Jurkat, Clone E6-1 (cell line): ENCODE results near the gene RASSF3.
A peak's percentile ranks its signal among the peaks of the same experiment; 100 is the strongest.
"Not testable (repeated sequence)": the region's sequence is repeated elsewhere in the genome, so short reads cannot be mapped to it uniquely, and the experiment has no call there.

Experiments used
- DNase-seq: peaks from one replicate; pipeline ENCODE4 v3.0.0-alpha.2; 2011; ENCODE audit warnings: low read depth, low spot score
- H3K4me3 ChIP-seq: 2 replicates; pipeline ENCODE4 v1.5.1; 2011; ENCODE audit warnings: mild to moderate bottlenecking, low read length, control low read depth, moderate library complexity

The RASSF3 gene

DNA sequence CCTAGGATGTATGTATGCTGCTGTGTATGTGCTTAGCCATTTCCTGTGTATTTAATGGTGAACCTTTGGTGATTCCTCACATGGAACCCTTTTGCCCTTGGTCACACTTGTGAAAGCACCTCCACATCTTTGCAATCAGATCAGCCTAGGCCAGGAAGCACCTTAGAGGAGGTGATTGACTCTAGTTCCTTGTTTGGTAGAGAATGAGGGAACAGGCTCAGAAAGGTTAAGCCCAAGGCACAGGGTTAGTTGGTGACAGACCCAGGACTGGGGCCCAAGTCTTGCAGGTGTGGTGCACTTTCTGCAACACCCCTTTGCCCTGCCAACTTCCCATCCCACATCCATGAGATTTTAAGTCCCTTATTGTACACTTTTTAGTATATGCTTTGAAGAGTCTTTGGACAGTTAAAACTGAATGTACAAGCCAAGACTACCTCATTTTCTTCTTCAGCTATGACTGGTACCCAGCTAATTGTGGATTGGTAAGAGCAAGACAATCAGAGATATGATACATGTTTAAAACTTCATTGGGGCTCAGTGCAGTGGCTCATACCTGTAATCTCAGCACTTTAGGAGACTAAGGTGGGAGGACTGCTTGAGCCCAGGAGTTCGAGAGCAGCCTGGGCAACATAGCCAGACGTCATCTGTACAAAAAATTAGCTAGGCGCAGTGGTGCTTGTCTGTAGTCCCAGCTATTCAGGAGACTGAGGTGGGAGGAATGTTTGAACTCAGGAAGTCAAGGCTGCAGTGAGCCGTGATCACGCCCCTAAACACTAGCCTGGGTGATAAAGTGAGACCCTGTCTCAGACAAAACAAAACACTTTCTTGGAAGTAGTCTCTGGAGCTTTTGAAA, 71.1 kb downstream of the RASSF3 start:
- no peak for DNase-seq
- H3K4me3 ChIP-seq, result no peak overlapping the region

DNA sequence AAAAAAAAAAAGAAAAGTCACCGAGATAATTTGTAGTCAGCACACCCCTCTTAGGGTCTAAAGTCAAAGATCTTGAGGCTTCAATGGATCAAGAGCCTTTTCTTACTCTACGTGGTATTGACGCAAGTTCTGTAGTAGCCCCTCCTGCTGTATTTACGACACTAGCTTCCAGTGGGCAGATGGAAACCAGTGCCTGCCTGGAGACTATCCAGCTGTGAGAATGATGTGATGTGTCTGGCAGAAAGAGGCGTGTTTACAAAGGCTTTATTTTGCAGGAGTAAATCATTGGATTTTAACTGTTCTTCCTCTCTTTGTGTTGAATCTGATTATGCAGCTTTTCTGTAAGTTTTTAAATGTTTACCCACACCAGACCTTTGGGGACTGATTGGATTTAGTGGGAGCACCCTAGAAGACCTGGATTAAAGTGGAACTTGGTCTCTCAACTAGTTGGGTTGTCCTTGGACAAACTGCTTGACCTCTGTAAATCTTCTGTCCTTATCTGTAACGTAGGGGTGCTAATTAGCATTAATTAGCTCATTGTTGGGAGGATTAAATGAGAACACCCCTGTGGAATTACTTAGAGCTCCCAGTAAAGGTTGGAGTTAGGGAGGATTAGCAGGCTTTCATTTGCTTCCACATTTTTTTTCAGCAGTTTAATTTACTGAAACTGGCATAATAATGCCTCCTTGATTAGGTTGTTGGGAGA, 72.4 kb downstream of the RASSF3 start:
- DNase-seq, result no peak
- H3K4me3 ChIP-seq, result no peak overlapping the region

DNA sequence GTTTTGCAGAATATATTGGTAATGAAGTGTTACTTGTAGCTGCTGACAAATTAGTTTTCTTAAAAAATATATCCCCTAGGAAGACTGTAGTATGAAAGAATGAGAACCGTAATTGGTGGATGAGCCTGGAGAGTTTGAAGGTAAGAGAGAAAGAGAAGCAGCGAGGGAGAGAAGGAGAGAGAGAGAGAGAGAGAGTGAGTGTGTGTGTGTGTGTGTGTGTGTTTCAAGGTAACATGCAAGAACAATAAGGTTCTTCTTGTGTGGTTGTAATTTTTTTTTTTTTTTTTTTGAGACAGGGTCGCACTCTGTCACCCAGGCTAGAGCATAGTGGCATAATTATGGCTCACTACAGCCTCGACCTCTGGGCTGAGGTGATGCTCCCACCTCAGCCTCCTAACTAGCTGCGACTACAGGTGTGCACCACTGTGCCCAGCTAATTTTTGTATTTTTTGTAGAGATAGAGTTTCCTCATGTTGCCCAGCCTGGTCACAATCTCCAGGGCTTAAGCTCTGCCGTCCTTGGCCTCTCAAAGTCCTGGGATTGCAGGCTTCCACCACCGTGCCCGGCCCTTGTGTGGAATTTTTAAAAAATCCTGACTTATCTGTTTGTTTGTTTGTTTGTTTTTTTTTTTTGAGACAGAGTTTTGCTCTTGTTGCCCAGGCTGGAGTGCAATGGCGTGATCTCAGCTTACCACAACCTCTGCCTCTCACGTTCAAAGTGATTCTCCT, 73.7 kb downstream of the RASSF3 start:
- DNase-seq, result no peak

DNA sequence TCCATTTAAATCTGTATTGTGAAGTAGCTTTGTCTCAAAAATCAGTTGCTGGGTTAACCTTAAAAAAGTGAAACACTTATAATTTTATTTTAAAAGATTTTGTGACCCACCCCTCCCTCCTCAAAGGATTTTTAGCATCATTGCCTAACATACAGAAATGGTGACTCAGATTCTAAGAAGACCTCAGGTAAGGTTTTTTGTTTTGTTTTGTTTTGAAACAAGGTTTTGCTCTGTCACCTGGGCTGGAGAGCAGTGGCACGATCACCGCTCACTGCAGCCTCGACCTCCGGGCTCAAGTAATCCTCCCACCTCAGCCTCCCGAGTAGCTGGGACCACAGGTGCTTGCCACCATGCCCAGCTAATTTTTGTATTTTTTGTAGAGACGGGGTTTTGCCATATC, 74.8 kb downstream of the RASSF3 start:
- no peak overlapping the region for H3K4me3 ChIP-seq
- no peak for DNase-seq

More for the DNA sequence above, 73.7 kb downstream of the RASSF3 start:
- H3K4me3 ChIP-seq, result no peak overlapping the region

DNA sequence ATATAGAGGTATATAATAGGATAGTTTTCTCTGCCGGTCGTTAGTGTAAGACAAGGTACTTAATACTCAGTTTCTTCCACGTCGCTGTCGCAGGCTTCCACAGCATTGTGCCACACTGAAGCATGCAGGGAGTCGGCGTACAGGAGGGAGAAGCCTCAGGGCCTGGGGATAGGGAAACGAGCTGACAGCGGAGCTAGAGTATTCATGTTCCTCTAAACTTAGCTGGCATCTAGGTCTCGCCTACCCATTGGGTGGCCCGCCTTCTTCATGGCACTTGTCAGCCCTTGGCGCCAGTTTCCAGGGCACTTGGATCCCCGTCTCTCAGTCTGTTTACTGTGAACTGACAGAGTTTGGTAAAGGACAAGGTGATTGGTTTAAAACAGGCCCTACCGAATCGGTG, 75.3 kb downstream of the RASSF3 start:
- H3K4me3 ChIP-seq, result no peak overlapping the region
- no peak for DNase-seq

DNA sequence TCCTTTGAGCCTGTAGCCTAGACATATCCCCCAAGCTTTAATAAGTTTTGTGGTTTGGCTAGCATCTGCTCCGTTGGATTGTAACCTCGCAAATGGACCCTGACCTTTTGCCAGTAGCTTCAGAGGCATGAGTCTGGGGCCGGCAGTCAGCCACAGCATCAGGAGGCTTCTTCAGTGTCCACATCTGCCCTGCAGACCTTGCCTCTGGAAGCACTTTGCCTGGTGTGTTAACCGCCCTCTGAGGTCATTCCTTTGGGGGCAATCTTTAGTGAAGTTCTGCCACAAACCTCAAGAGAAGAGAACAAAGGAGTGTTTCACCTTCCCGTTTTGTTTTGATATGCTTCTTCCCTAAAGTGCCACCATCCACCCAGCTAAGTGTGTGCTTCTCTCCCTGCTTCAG, 77.5 kb downstream of the RASSF3 start:
- no peak for DNase-seq
- H3K4me3 ChIP-seq, result no peak overlapping the region

DNA sequence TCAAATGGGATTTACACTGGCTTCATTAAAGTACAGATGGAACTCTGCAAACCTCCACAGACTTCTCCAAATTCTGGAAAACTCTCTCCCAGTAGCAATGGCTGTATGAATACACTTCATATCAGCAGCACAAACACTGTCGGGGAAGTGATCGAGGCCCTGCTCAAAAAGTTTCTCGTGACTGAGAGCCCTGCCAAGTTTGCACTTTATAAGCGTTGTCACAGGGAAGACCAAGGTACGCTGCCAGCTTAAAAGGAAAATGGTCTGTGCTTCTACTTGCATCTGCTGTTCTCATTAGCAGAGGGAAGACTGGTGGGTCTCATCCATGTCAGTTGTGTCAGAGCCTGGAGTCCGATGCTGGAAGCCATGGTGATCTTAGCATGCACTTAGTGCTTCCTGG, 77.9 kb downstream of the RASSF3 start:
- no peak for DNase-seq
- no peak overlapping the region for H3K4me3 ChIP-seq

DNA sequence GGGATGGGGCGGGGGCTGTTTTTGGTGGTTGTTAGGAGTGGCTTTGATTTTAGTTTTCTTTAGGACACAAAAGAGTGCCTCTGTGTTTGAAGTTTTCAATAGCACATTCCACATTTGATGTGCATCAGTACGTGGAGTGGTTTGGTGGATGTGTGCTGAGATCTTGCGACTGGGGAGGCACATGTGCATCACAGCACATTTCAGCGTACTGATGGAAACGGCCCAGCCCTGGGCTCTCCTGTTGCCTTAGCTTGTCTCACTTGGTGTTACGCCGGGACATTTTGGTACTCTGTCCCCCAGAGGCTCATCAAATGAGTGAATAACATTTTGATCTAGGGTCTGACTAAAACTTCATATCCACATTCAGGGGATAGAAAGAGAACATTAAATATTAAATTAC, 78.4 kb downstream of the RASSF3 start:
- no peak overlapping the region for H3K4me3 ChIP-seq

DNA sequence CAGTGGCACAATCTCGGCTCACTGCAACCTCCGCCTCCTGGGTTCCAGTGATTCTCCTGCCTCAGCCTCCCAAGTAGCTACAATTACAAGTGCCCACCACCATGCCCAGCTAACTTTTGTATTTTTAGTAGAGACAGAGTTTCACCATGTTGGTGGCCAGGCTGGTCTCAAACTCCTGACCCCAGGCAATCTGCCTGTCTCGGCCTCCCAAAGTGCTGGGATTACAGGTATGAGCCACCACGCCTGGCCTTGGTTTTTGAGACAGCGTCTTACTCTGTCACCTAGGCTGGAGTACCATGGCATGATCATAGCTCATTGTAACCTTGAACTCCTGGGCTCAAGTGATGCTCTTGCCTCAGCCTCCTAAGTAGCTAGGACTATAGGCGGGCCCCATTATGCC, 79.9 kb downstream of the RASSF3 start:
- DNase-seq, H3K4me3 ChIP-seq: not testable (repeated sequence)

More for the DNA sequence above, 78.4 kb downstream of the RASSF3 start:
- no peak for DNase-seq

DNA sequence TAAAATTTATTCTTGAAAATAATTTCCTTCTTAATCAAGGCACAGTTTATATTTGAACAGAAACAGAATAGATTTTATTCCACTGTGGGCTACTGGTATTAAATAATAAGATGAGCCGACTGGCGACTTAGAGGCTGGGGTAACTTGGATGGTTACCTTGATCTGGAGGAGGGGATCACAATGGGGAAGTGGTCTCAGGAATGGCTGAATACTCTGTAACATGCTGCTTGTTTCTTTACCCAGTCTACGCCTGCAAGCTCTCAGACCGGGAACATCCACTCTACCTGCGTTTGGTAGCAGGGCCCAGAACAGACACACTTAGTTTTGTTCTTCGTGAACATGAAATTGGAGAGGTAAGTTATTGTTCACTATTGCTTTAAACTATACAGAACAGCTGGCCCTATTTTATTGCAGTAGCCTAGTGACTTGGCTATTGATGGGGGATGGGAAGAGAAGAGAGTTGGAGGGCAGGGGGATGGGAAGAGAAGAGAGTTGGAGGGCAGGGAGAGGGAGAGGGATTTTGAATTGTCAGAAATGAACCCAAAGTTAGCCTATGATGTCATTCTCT, 81.0 kb downstream of the RASSF3 start:
- no peak for DNase-seq
- H3K4me3 ChIP-seq, result no peak overlapping the region

DNA sequence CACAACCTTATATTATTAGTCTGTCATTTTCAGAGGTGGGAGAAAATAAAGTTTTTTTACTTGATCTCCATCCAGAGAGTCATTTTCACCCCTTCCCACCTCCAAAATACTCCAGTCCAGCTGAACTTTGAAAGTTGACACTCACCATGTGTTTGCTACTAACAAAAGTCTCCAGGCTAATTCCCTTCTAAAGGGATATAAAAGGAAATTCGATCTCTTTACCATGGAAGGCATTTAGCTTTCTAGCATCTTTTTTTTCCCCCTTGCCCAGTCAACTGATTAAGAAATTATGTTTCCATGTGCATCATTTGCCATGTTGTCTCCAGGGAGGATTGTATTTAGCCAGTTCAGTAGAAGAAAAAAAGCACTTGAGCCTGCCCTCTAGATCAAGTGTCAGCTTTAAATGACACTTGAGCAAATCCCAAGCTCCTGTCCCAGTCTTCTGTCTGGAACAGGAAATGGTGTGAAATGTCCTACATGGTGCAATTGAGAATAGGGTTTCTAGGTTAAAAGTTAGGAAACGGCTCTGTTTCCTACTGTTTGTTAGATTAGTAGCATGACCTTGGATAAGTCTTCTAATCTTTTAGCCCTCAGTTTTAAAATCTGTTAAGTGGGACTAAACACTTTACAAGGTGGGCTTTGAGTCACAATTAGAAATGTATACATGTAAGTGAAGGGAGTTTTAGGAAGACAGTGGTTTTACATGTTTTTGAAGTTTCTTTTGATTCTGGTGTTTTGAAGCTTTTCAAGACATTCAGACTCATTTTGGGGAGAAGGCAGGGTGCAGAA, 81.7 kb downstream of the RASSF3 start:
- no peak for DNase-seq
- no peak overlapping the region for H3K4me3 ChIP-seq

DNA sequence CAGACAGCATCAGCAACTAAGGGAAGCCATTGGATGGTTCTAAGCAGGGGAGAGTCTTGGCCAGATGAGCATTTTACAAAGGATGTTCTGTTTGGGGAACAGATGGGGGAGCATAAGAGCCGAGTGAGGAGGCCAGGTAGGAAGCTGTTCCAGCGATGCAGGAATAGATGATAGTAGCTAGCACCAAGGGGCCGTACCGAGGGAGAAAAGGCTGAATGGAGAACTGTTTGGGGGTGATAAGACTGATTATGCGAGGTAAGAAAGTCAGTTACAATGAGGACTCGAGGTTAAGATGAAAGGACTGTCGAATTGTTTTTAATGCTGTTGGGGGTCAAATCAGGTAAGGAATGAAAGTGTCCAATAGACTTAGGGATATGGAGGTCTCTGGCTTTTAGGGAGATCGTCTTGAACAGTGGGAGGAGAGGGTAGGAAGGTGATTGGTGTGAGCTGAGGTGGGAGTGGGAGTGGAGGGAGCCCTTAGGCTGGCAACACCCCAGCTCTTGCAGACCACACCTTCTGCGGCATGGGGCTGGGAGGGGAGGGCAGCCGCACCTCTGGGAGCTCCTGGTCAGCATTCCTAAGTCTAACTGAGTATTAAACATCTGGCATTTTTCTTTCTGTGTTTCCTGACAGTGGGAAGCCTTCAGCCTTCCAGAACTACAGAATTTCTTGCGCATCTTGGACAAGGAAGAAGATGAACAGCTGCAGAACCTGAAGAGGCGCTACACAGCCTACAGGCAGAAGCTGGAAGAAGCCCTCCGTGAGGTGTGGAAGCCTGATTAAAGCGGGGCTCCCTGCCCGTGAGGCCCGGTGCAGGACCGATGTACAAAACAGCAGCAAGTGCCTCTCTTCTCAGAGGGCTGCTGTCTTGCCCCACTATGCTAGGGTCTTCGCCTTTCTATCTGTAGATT, 84.1 kb downstream of the RASSF3 start:
- no peak for DNase-seq
- H3K4me3 ChIP-seq, result no peak overlapping the region

DNA sequence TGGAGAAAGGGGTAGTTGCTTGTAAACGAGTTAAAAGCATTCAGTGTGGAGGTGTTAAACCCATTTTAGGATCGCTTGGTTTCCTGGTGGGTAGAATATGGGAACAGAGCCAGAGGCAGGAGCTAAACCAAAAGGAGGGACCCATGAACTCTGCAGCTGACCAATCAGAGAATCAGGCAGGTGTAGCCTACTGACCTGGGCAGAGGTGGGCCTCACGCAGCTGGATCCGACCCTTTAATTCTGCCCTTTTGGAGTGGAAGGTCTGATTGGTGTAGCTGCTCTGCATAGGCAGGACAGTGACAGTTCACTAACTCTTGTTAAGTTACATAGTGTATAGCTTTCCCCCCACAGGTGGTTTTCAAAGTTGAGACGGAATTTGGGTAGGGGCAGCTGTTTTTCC, 85.3 kb downstream of the RASSF3 start:
- DNase-seq, result no peak
- no peak overlapping the region for H3K4me3 ChIP-seq

DNA sequence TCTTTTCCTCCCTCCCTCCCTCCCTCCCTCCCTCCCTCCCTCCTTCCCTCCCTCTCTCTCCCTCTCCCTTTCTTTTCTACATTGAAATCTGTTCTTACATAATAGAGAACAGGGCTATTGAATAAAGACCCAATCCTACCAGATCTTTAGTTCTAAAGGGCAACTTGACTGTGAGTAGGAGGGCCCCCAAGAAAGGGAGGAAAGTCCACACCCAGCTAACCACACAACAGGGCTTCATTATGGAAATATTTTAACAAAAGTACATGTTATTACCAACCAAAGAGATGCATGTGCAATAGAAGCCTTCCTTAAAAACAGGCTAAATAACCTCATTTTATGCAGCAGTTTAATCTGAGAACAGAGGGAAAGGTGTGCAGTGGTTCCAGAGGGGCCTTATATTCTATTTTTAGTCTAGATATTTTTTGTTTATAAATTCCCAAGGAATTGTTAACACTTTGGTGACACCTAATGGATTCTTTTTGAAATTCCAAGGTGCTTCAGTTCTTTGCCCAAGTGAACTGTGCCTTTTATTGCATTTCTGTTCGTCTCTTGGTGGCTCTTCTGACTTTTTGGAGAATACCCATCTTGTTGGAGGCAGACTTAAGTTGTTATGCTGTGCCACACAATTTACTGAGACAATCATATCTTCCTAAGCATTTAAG, 85.9 kb downstream of the RASSF3 start:
- no peak overlapping the region for H3K4me3 ChIP-seq
- no peak for DNase-seq

DNA sequence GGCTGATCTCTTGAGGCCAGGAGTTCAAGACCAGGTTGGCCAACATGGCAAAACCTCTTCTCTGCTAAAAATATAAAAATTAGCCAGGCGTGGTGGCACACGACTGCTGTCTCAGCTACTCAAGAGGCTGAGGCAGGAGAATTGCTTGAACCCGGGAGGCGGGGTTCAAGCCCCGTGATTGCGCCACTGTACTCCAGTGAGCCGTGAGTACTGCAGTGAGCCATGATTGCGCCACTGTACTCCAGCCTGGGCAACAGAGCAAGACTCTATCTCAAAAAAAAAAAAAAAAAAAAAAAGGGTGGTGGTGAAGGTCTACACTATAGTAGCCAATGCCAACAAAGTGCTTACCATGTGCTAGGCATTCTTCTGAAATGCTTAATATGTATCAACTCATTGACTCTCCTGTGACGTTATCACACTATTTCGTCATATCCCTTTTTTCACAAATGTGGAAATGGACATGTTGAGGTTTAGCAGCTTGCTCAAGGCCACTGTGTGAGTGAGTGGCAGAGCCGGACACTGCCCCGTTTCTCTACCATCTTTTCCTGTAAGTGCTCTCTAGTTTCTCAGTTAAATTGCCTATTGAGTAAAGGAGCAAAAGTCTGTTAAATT, 89.3 kb downstream of the RASSF3 start:
- H3K4me3 ChIP-seq, result no peak overlapping the region
- no peak for DNase-seq

DNA sequence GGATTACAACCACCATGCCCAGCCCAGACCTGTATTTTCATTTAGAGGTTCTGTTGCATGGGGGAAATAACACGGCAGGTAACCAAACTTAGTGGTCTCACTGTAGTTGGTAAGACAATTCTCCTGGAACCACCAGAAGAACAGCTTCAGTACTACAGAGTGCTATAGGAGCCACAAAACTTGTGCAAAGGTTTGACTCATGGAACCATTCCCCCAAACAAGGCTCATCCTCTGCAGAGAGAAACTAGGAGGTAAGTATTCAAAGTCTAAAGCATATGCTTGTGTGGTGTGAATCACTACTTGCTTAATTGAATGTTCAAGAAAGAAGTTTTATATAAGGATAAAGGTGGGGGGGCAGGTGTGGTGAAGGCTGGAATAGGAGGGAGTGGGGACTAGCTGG, 90.2 kb downstream of the RASSF3 start:
- no peak overlapping the region for H3K4me3 ChIP-seq
- no peak for DNase-seq

DNA sequence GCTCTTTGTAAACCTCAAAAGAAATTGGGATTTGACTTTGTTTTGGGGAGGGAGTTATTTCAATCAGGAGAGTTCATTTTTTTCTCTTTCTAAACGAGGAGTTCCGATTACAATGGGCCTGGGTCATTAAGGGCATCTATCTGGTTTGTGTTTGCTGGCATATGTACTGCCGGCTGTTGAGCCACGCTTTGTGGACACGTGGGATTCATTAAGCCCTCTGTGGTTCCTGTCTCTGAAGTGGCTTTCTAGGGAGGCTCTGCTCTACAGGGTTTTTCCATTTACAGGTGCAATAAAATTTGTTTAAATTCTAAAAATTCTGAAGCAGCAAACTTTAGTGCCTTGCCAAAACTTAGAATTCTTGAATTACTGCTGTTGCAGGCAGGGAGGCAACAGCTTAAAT, 91.0 kb downstream of the RASSF3 start:
- no peak overlapping the region for H3K4me3 ChIP-seq
- peak; percentile 48 for DNase-seq
